ENCODE measurements around the gene KIAA0825.

KIAA0825 gene

DNA sequence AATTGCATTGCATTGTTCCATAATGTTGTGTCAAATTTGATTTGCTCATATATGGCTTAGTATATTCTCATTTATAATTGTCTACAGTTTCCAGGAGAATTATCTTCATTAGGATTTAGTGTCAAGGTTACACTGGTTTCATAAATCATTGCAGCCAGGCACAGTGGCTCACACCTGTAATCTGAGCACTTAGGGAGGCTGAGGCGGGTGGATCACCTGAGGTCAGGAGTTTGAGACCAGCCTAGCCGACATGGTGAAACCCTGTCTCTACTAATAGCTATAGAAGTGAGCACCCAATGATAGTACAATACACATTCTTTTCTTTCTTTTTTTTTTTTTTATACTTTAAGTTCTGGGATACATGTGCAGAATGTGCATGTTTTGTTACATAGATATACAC is 282.5 kb downstream of the KIAA0825 start:
- Histone ChIP-seq H3K4me3 (ENCODE audit: low read depth in 1 of 5, low read length in 5 of 5) (no peak overlapping the region), H3K36me3 (ENCODE audit: control insufficient read depth in 5 of 5, insufficient read depth in 5 of 5, low read length in 5 of 5) (no peaks in the 10 kb centered on the region), H3K4me1 (ENCODE audit: control insufficient read depth in 5 of 5, insufficient read depth in 5 of 5, low read length in 5 of 5) (no peaks in the 10 kb centered on the region), H3K27ac (ENCODE audit: low read depth, low read length) (no peak overlapping the region), H3K9ac (ENCODE audit: low read length in 5 of 5) (no peak overlapping the region), H3K27me3 (ENCODE audit: control insufficient read depth in 5 of 5, insufficient read depth in 4 of 5, low read length in 5 of 5) (no peaks in the 10 kb centered on the region), H3K9me3 (ENCODE audit: control insufficient read depth in 5 of 5, low read length in 5 of 5) (peaks cover 0 to 3% (median 0%) of the 10 kb centered on the region in 5 donors)

DNA sequence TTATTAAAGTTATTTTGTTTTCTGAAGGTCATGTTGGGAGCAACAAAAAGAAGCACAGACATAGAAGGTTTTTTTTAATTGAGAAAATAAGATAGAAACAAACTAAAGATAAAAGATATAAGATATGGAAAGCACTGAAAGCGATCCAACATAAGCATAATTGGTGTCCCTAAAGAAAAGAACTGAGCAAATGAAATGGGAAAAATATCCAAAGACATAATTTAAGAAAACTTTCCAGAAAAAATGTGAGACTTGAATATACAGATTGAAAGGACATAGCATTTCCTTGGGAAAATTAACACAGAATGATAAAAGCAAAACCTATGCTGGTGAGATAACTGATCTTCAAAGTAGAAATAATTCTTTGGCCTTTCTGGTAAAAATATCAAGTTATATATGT is 289.3 kb downstream of the KIAA0825 start:
- Histone ChIP-seq H3K27me3 (ENCODE audit: control insufficient read depth in 5 of 5, insufficient read depth in 4 of 5, low read length in 5 of 5) (no peaks in the 10 kb centered on the region), H3K4me3 (ENCODE audit: low read depth in 1 of 5, low read length in 5 of 5) (no peak overlapping the region), H3K36me3 (ENCODE audit: control insufficient read depth in 5 of 5, insufficient read depth in 5 of 5, low read length in 5 of 5) (no peaks in the 10 kb centered on the region), H3K9me3 (ENCODE audit: control insufficient read depth in 5 of 5, low read length in 5 of 5) (peaks cover 2 to 15% (median 9%) of the 10 kb centered on the region in 5 donors), H3K4me1 (ENCODE audit: control insufficient read depth in 5 of 5, insufficient read depth in 5 of 5, low read length in 5 of 5) (no peaks in the 10 kb centered on the region), H3K27ac (ENCODE audit: low read depth, low read length) (no peak overlapping the region), H3K9ac (ENCODE audit: low read length in 5 of 5) (no peak overlapping the region)

DNA sequence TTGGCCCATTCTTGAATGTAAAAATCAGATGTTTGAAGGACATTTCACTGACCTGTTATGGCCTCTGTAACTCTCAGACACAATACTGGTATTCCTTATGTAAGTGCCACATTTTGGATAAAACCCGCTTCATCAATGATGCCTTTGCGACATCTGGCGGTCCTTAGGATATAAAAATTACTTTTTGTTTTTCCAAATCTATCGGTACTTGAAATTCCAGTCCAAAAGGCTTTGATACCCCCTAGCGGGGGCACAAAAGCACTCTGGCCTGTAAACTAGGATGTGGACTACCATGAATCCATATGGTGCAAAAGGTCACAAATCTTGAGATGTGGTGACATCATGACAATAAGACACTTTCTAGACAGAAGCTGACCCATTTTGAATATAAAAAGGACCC is 291.8 kb downstream of the KIAA0825 start:
- H3K9ac ChIP-seq (ENCODE audit: low read length in 5 of 5), result no peak overlapping the region
- no peak overlapping the region for H3K4me3 ChIP-seq (ENCODE audit: low read depth in 1 of 5, low read length in 5 of 5)
- H3K27ac ChIP-seq (ENCODE audit: low read depth, low read length), result no peak overlapping the region
- H3K27me3 ChIP-seq (ENCODE audit: control insufficient read depth in 5 of 5, insufficient read depth in 4 of 5, low read length in 5 of 5), result no peaks in the 10 kb centered on the region
- H3K4me1 ChIP-seq (ENCODE audit: control insufficient read depth in 5 of 5, insufficient read depth in 5 of 5, low read length in 5 of 5), result no peaks in the 10 kb centered on the region
- H3K36me3 ChIP-seq (ENCODE audit: control insufficient read depth in 5 of 5, insufficient read depth in 5 of 5, low read length in 5 of 5), result no peaks in the 10 kb centered on the region
- peaks cover 2 to 15% (median 9%) of the 10 kb centered on the region in 5 donors for H3K9me3 ChIP-seq (ENCODE audit: control insufficient read depth in 5 of 5, low read length in 5 of 5)

DNA sequence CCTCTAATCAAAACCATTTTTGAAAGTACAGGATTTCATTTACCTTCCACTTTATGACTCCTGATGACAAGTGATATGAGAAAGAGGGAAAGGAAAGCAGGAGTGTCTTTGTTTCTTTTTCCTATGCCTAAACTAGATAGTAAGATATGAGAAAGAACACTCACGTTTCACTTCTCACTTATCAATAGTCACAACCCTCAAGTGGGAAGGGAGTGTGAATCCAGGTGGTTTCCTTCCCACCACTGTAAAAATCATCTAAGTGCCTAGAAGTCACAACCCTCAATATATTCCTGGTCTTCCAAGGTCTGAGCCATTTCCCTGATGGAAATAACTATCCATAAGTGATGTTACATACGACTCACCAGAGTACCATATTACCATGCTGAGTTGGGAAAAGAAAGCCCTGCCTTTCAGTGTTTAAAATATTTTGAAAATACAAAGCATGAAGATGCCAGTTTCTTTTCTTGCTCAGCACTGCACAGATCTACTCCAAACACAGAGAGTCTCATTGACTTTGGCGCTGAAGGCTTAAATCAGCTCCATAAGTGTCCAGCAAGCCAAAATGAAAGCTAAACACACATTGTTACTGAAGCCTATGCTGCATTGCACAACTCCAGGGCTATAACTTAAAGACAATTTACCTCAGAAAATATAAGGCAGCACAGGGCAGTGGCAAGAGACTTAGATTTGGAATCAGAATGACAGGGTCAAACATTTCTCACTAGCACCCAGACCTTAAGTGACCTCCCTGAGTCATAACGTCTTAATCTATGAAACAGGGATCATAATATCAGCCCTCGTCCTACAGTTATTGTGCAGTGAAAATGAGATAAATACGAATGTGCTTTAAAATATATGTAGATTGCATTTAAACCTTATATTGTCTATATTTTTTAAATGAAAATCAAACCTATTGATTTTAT is 301.2 kb downstream of the KIAA0825 start:
- no peak overlapping the region for H3K9ac ChIP-seq (ENCODE audit: low read length in 5 of 5)
- H3K36me3 ChIP-seq (ENCODE audit: control insufficient read depth in 5 of 5, insufficient read depth in 5 of 5, low read length in 5 of 5), result no peaks in the 10 kb centered on the region
- H3K9me3 ChIP-seq (ENCODE audit: control insufficient read depth in 5 of 5, low read length in 5 of 5), result no peaks in the 10 kb centered on the region
- H3K4me1 ChIP-seq (ENCODE audit: control insufficient read depth in 5 of 5, insufficient read depth in 5 of 5, low read length in 5 of 5), result no peaks in the 10 kb centered on the region
- no peak overlapping the region for H3K27ac ChIP-seq (ENCODE audit: low read depth, low read length)
- H3K4me3 ChIP-seq (ENCODE audit: low read depth in 1 of 5, low read length in 5 of 5), result no peak overlapping the region
- no peaks in the 10 kb centered on the region for H3K27me3 ChIP-seq (ENCODE audit: control insufficient read depth in 5 of 5, insufficient read depth in 4 of 5, low read length in 5 of 5)

DNA sequence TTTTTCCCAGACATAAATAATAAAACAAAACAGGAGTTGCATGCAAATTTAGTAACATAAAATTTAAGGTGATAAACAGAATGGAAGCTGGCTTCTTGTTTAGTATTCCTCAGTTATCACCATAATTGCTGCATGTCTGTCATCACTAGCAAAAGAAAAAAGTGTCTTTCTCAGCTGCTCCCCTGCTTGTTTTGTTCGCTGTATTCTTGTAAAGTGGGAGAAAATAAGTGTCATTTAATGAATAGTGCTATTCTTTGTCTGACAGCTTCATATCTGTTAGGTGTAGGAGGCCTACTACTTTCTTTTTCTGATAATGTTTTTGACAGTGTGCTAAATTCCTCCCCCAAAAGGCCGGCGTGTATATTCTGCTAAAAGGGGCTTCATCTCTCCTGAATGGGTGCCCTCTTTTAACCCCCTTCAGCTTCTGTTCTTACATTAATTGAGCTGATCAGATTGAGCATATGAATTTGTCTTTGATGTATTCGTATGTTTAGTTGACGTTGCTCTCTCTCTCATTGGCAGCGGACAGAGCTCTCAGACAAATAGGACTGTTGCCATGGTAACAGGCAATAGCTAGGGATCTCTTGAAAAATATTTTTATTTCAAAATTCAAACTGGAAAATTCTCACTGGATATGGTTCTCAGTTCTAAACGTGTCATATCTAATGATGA is 303.8 kb downstream of the KIAA0825 start:
- Histone ChIP-seq H3K27ac (ENCODE audit: low read depth, low read length) (no peak overlapping the region), H3K4me3 (ENCODE audit: low read depth in 1 of 5, low read length in 5 of 5) (no peak overlapping the region), H3K36me3 (ENCODE audit: control insufficient read depth in 5 of 5, insufficient read depth in 5 of 5, low read length in 5 of 5) (no peaks in the 10 kb centered on the region), H3K9me3 (ENCODE audit: control insufficient read depth in 5 of 5, low read length in 5 of 5) (no peaks in the 10 kb centered on the region), H3K9ac (ENCODE audit: low read length in 5 of 5) (no peak overlapping the region), H3K4me1 (ENCODE audit: control insufficient read depth in 5 of 5, insufficient read depth in 5 of 5, low read length in 5 of 5) (no peaks in the 10 kb centered on the region), H3K27me3 (ENCODE audit: control insufficient read depth in 5 of 5, insufficient read depth in 4 of 5, low read length in 5 of 5) (no peaks in the 10 kb centered on the region)

DNA sequence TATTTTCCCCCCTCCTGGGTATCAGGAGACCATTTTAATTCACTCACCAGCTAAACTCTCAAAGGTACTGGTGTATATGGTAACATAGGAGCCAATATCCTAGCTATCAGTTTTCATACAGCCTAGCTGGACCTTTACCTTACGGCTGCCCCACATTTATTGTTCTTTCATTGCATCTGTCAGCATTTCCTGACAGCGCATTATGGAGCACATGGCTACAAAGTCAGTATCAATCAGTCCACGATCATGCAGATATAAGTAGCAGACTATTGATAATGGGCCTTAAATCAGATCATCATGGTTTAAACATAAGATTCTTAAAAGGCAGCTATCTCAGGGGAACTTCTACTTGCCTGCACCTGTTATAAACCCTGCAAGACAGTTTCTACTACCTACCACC is 304.7 kb downstream of the KIAA0825 start:
- Histone ChIP-seq H3K4me3 (ENCODE audit: low read depth in 1 of 5, low read length in 5 of 5) (no peak overlapping the region), H3K9me3 (ENCODE audit: control insufficient read depth in 5 of 5, low read length in 5 of 5) (no peaks in the 10 kb centered on the region), H3K4me1 (ENCODE audit: control insufficient read depth in 5 of 5, insufficient read depth in 5 of 5, low read length in 5 of 5) (no peaks in the 10 kb centered on the region), H3K27me3 (ENCODE audit: control insufficient read depth in 5 of 5, insufficient read depth in 4 of 5, low read length in 5 of 5) (no peaks in the 10 kb centered on the region), H3K9ac (ENCODE audit: low read length in 5 of 5) (no peak overlapping the region), H3K36me3 (ENCODE audit: control insufficient read depth in 5 of 5, insufficient read depth in 5 of 5, low read length in 5 of 5) (no peaks in the 10 kb centered on the region), H3K27ac (ENCODE audit: low read depth, low read length) (no peak overlapping the region)

DNA sequence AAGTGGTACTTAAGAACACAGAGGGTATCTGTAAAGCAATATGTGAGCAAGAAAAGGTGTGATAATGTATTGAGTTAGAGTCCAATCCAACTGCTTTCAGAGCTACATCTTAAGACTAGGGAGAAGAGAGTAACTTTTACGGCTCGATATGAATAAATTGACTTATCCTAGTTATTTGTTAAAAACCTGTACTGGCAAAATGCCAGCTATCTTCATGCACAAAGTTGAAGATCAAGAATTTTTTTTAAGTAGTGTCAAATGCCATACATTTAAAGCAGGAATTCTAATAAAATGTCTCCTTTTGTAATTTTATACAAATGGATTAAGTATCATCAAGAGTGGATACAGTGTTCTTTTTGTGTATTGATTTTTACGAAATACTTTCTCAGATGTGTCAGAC is 305.2 kb downstream of the KIAA0825 start:
- no peaks in the 10 kb centered on the region for H3K27me3 ChIP-seq (ENCODE audit: control insufficient read depth in 5 of 5, insufficient read depth in 4 of 5, low read length in 5 of 5)
- H3K27ac ChIP-seq (ENCODE audit: low read depth, low read length), result no peak overlapping the region
- H3K9ac ChIP-seq (ENCODE audit: low read length in 5 of 5), result no peak overlapping the region
- H3K4me1 ChIP-seq (ENCODE audit: control insufficient read depth in 5 of 5, insufficient read depth in 5 of 5, low read length in 5 of 5), result no peaks in the 10 kb centered on the region
- no peak overlapping the region for H3K4me3 ChIP-seq (ENCODE audit: low read depth in 1 of 5, low read length in 5 of 5)
- H3K9me3 ChIP-seq (ENCODE audit: control insufficient read depth in 5 of 5, low read length in 5 of 5), result no peaks in the 10 kb centered on the region
- H3K36me3 ChIP-seq (ENCODE audit: control insufficient read depth in 5 of 5, insufficient read depth in 5 of 5, low read length in 5 of 5), result no peaks in the 10 kb centered on the region

DNA sequence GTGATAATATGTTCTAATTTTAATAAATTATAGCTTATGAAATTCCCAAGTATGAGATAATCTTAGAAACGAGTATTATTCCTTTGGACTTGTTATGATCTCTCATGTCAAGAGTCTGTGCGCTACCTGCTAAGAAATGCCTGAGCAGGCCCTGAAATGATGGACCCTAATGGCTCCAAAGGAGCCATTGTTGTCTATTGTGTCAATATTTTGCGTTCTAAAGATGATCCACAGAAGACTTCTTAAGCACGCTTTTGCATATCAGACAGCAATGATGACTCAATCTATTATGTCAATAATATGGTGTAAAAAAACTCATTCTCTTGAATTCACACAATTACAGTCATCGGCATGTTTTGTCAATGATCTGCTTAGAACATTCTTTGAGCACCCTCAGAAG is 306.1 kb downstream of the KIAA0825 start:
- Histone ChIP-seq H3K4me3 (ENCODE audit: low read depth in 1 of 5, low read length in 5 of 5) (no peak overlapping the region), H3K9me3 (ENCODE audit: control insufficient read depth in 5 of 5, low read length in 5 of 5) (no peaks in the 10 kb centered on the region), H3K9ac (ENCODE audit: low read length in 5 of 5) (no peak overlapping the region), H3K36me3 (ENCODE audit: control insufficient read depth in 5 of 5, insufficient read depth in 5 of 5, low read length in 5 of 5) (no peaks in the 10 kb centered on the region), H3K4me1 (ENCODE audit: control insufficient read depth in 5 of 5, insufficient read depth in 5 of 5, low read length in 5 of 5) (no peaks in the 10 kb centered on the region), H3K27ac (ENCODE audit: low read depth, low read length) (no peak overlapping the region), H3K27me3 (ENCODE audit: control insufficient read depth in 5 of 5, insufficient read depth in 4 of 5, low read length in 5 of 5) (no peaks in the 10 kb centered on the region)

DNA sequence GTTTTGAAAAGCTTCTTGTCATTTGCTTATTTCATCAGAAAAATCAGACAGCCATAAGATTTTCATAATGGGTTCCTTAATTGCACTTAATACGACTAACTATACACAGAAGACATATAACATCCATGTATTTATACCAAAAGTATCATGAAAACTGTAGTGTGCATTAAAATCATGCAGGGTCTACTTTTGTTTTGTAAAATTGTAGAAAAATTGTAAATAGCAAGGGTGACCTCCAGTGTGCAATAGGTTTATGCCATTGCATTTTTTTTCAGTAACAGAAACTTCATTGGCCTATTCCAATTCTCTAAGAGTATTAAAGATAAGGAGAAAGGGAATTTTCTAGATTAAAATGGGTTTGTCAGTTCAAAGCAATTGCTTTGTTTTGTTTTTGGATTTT is 307.6 kb downstream of the KIAA0825 start:
- H3K9me3 ChIP-seq (ENCODE audit: control insufficient read depth in 5 of 5, low read length in 5 of 5), result no peaks in the 10 kb centered on the region
- no peaks in the 10 kb centered on the region for H3K4me1 ChIP-seq (ENCODE audit: control insufficient read depth in 5 of 5, insufficient read depth in 5 of 5, low read length in 5 of 5)
- no peak overlapping the region for H3K9ac ChIP-seq (ENCODE audit: low read length in 5 of 5)
- no peaks in the 10 kb centered on the region for H3K27me3 ChIP-seq (ENCODE audit: control insufficient read depth in 5 of 5, insufficient read depth in 4 of 5, low read length in 5 of 5)
- H3K36me3 ChIP-seq (ENCODE audit: control insufficient read depth in 5 of 5, insufficient read depth in 5 of 5, low read length in 5 of 5), result no peaks in the 10 kb centered on the region
- no peak overlapping the region for H3K27ac ChIP-seq (ENCODE audit: low read depth, low read length)
- H3K4me3 ChIP-seq (ENCODE audit: low read depth in 1 of 5, low read length in 5 of 5), result no peak overlapping the region

DNA sequence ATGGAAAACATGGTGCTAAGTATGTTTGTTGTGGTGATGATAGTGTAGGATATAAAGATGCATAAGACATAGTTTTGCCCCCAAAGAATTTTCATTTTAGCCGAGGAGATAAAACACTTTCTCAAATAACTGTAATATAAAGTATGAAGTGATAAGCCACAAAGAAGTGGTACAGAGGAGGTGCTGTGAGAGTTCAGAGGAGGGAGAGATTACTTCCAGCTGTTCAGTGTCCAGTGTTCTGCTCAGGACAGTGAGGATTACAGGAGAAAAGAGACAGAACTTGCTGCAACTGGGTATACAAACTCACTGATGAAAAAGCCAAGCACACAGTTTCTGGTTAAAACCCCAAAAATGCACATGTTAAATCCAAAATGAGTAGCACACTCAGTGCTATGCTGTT is 309.3 kb downstream of the KIAA0825 start:
- no peak overlapping the region for H3K27ac ChIP-seq (ENCODE audit: low read depth, low read length)
- no peaks in the 10 kb centered on the region for H3K27me3 ChIP-seq (ENCODE audit: control insufficient read depth in 5 of 5, insufficient read depth in 4 of 5, low read length in 5 of 5)
- H3K9me3 ChIP-seq (ENCODE audit: control insufficient read depth in 5 of 5, low read length in 5 of 5), result no peaks in the 10 kb centered on the region
- H3K4me1 ChIP-seq (ENCODE audit: control insufficient read depth in 5 of 5, insufficient read depth in 5 of 5, low read length in 5 of 5), result no peaks in the 10 kb centered on the region
- H3K4me3 ChIP-seq (ENCODE audit: low read depth in 1 of 5, low read length in 5 of 5), result no peak overlapping the region
- H3K36me3 ChIP-seq (ENCODE audit: control insufficient read depth in 5 of 5, insufficient read depth in 5 of 5, low read length in 5 of 5), result no peaks in the 10 kb centered on the region
- H3K9ac ChIP-seq (ENCODE audit: low read length in 5 of 5), result no peak overlapping the region
